CD4-positive, CD25-positive, alpha-beta regulatory T cell (primary cell): ENCODE data around the gene TSPEAR. TPM values are rescaled to one million over a fixed set of nuclear protein-coding genes. Genes with fewer than 3 reads are reported as not detected.

Experiments
- ATAC-seq, 2 donors: fragments of 150-1000 bp; cut with Tn5 transposase; one replicate each; pipeline ENCODE4 v1.10.0; 2021; ENCODE audit warnings: low read depth in 2 of 2, moderate number of reproducible peaks in 2 of 2, moderate library complexity in 1 of 2
- DNase-seq, 3 donors: peaks; one replicate each; pipeline versions ENCODE4 v3.0.0 to v3.0.0-alpha.2; 2012 to 2022; ENCODE audit warnings: mixed read lengths in 1 of 3
- H3K27ac ChIP-seq: one replicate; pipeline ENCODE4 v1.7.0; 2013; ENCODE audit warnings: mild to moderate bottlenecking, low read length; ENCODE audit not compliant: insufficient read depth, poor library complexity, severe bottlenecking
- H3K27me3 ChIP-seq: one replicate; pipeline ENCODE4 v1.7.0; 2013; ENCODE audit warnings: low read length; ENCODE audit not compliant: control insufficient read depth, insufficient read depth
- H3K36me3 ChIP-seq: one replicate; pipeline ENCODE4 v1.7.0; 2013; ENCODE audit warnings: mild to moderate bottlenecking, low read length, moderate library complexity; ENCODE audit not compliant: control insufficient read depth, insufficient read depth
- H3K4me1 ChIP-seq: 2 replicates; pipeline ENCODE4 v1.7.0; 2013; ENCODE audit warnings: mild to moderate bottlenecking, low read length; ENCODE audit not compliant: insufficient read depth, control insufficient read depth, poor library complexity, severe bottlenecking
- H3K4me3 ChIP-seq: one replicate; pipeline ENCODE4 v1.7.0; 2013; ENCODE audit warnings: low read depth, mild to moderate bottlenecking, low read length, moderate library complexity
- H3K9me3 ChIP-seq, 2 experiments: 1 replicate in 1 of 2; 2 replicates in 1 of 2; pipeline ENCODE4 v1.7.0; 2013; ENCODE audit warnings: low read length in 2 of 2, mild to moderate bottlenecking in 1 of 2, moderate library complexity in 1 of 2; ENCODE audit not compliant: control insufficient read depth in 2 of 2
- H3K27ac Mint-ChIP-seq, 3 donors: one replicate each; pipeline ENCODE4 v1.8.0; 2020 to 2022; ENCODE audit warnings: mild to moderate bottlenecking in 3 of 3, mixed read lengths in 3 of 3, moderate library complexity in 2 of 3
- H3K27me3 Mint-ChIP-seq: one replicate; pipeline ENCODE4 v1.8.0; 2022; ENCODE audit warnings: mild to moderate bottlenecking, mixed read lengths
- H3K36me3 Mint-ChIP-seq: one replicate; pipeline ENCODE4 v1.8.0; 2020; ENCODE audit warnings: mixed read lengths
- H3K4me1 Mint-ChIP-seq, 4 donors: one replicate each; pipeline ENCODE4 v1.8.0; 2020 to 2022; ENCODE audit warnings: mixed read lengths in 4 of 4, mild to moderate bottlenecking in 1 of 4
- H3K4me3 Mint-ChIP-seq, 4 donors: one replicate each; pipeline ENCODE4 v1.8.0; 2020 to 2022; ENCODE audit warnings: mild to moderate bottlenecking in 4 of 4, mixed read lengths in 4 of 4, moderate library complexity in 3 of 4
- H3K9me3 Mint-ChIP-seq, 7 donors: one replicate each; pipeline ENCODE4 v1.8.0; 2020 to 2022; ENCODE audit warnings: mixed read lengths in 7 of 7, mild to moderate bottlenecking in 3 of 7, moderate library complexity in 2 of 7
- polyA plus RNA-seq, 4 donors: library from polyadenylated mRNA; unstranded; fragments of 300-500 nt; fragmentation: Illumina TruSeq; gene quantifications; one replicate each; pipeline ENCODE4 v1.2.3, GENCODE V29; 2021
- total RNA-seq: library from RNA; stranded (reverse); gene quantifications from one replicate; pipeline ENCODE4 v1.2.3, GENCODE V29; 2022

TSPEAR gene
- total and polyA plus RNA-seq, 5 donors from 2014 or later = 0.05 TPM; not detected in 4

GRCh38 chr21:44619886-44620285, 91.5 kb downstream of the TSPEAR start:
- H3K27ac Mint-ChIP-seq = peak overlapping the region in 2 of 3 donors; percentile 44 to 81
- H3K4me1 Mint-ChIP-seq = peaks cover 20 to 50% (median 22%) of the 10 kb centered on the region in 4 donors
- peak overlapping the region in 2 of 4 donors; percentile 29 to 31 for H3K4me3 Mint-ChIP-seq
- H3K27me3 Mint-ChIP-seq = peaks cover 3% of the 10 kb centered on the region
- Histone ChIP-seq H3K4me3 (no peak overlapping the region), H3K36me3 (no peaks in the 10 kb centered on the region), H3K4me1 (peaks cover 24% of the 10 kb centered on the region), H3K27ac (no peak overlapping the region), H3K27me3 (no peaks in the 10 kb centered on the region), H3K9me3 (peaks cover 25 to 28% of the 10 kb centered on the region in 2 experiments)
- ATAC-seq = no peak
- H3K9me3 Mint-ChIP-seq = peaks cover 5 to 45% (median 30%) of the 10 kb centered on the region in 7 donors
- peaks cover 20% of the 10 kb centered on the region for H3K36me3 Mint-ChIP-seq
- DNase-seq = no peak

DNA sequence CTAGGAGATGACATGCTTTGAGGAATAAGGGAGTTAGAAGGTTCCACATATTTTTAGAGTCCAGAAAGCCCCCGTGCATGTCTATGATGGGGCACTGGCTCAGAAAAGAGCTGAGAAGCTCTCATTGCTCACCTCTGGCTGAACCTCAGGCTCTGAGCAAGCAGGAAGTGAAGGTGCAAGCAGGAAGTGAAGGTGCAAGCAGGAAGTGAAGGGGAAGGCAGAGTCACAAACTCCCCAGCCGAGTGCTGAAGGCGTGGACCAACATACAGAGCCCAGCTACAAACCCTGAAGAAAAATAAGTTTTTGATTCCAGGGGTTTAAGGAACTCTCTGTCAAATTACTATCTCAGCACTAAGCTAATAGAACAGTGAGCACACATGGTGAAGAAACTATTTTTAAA, 92.5 kb downstream of the TSPEAR start:
- Mint-ChIP-seq H3K27ac (peak overlapping the region; percentile 81 to 97 (median 93)), H3K4me1 (peaks cover 19 to 54% (median 21%) of the 10 kb centered on the region in 4 donors), H3K9me3 (peaks cover 5 to 37% (median 22%) of the 10 kb centered on the region in 7 donors), H3K36me3 (peaks cover 20% of the 10 kb centered on the region), H3K4me3 (peak overlapping the region; percentile 51 to 81 (median 68)), H3K27me3 (no peaks in the 10 kb centered on the region)
- Histone ChIP-seq H3K36me3 (no peaks in the 10 kb centered on the region), H3K9me3 (peaks cover 16 to 19% of the 10 kb centered on the region in 2 experiments), H3K4me3 (peak overlapping the region; percentile 58), H3K27me3 (no peaks in the 10 kb centered on the region), H3K4me1 (peaks cover 24% of the 10 kb centered on the region), H3K27ac (peak overlapping the region; percentile 70)
- DNase-seq (peak; percentile 32 to 85 (median 76)), ATAC-seq (peak; percentile 98 to 100)

GRCh38 chr21:44618504-44618903, 92.9 kb downstream of the TSPEAR start:
- peak overlapping the region; percentile 58 for H3K4me3 ChIP-seq
- H3K4me1 Mint-ChIP-seq = peaks cover 17 to 54% (median 21%) of the 10 kb centered on the region in 4 donors

DNA sequence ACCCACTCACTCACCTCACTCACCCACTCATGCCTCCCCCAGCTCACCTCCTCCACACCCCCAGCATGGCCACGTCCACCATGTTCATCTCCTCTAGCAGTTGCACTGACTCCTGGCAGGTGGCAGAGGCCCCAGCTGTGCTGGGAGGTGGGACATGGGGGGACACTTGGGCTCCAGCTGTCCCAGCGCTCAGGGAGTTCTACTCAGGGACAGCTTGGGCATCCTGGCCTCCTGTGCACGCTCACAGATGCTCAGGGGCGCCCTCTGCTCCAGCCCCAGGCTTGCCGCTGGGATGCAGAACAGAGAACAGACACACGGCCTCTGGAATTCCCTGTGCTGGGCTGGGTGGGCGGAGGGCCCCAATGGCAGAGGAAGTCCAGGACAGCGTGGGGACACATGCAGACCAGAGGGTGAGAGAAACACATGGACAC, 94.3 kb downstream of the TSPEAR start:
- no peak overlapping the region for H3K27ac ChIP-seq
- peaks cover 24% of the 10 kb centered on the region for H3K4me1 ChIP-seq
- no peak overlapping the region for H3K4me3 Mint-ChIP-seq
- DNase-seq (no peak), ATAC-seq (no peak)
- H3K4me1 Mint-ChIP-seq = peaks cover 17 to 56% (median 21%) of the 10 kb centered on the region in 4 donors
- no peaks in the 10 kb centered on the region for H3K27me3 ChIP-seq
- H3K4me3 ChIP-seq = no peak overlapping the region
- H3K36me3 Mint-ChIP-seq = peaks cover 4% of the 10 kb centered on the region
- peaks cover 5 to 22% (median 16%) of the 10 kb centered on the region in 7 donors for H3K9me3 Mint-ChIP-seq
- H3K36me3 ChIP-seq = no peaks in the 10 kb centered on the region
- H3K27me3 Mint-ChIP-seq = no peaks in the 10 kb centered on the region
- H3K27ac Mint-ChIP-seq = peak overlapping the region; percentile 20 to 93 (median 68)
- H3K9me3 ChIP-seq = peaks cover 6 to 8% of the 10 kb centered on the region in 2 experiments

More at GRCh38 chr21:44618504-44618903, 92.9 kb downstream of the TSPEAR start:
- peaks cover 17% of the 10 kb centered on the region for H3K36me3 Mint-ChIP-seq
- H3K9me3 ChIP-seq = peaks cover 12 to 15% of the 10 kb centered on the region in 2 experiments
- H3K27ac Mint-ChIP-seq = peak overlapping the region; percentile 81 to 97 (median 93)
- peak; percentile 15 for ATAC-seq
- DNase-seq = no peak
- no peaks in the 10 kb centered on the region for H3K27me3 Mint-ChIP-seq
- no peaks in the 10 kb centered on the region for H3K27me3 ChIP-seq
- peaks cover 5 to 33% (median 18%) of the 10 kb centered on the region in 7 donors for H3K9me3 Mint-ChIP-seq
- peak overlapping the region; percentile 70 for H3K27ac ChIP-seq
- no peaks in the 10 kb centered on the region for H3K36me3 ChIP-seq
- H3K4me3 Mint-ChIP-seq = peak overlapping the region; percentile 51 to 81 (median 68)
- peaks cover 24% of the 10 kb centered on the region for H3K4me1 ChIP-seq

DNA sequence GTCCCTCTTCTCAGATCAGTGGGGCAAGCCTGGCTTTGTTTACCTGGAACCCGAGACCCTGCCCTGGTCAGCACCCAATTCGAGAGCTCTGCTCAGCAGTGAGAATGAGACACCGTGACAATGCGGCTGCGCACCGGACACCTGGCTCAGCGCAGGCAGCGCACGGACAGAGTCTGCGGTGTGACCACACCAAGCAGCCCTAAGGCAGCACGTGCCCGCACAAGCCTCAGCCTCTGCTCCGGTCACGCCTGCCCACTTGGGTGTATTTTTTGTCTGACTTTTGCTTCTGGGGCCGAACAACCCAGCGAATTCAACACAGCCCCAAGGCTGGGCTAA, 94.8 kb downstream of the TSPEAR start:
- H3K27me3 ChIP-seq = no peaks in the 10 kb centered on the region
- no peaks in the 10 kb centered on the region for H3K36me3 ChIP-seq
- peaks cover 4% of the 10 kb centered on the region for H3K36me3 Mint-ChIP-seq
- no peak for DNase-seq
- peaks cover 3 to 22% (median 16%) of the 10 kb centered on the region in 7 donors for H3K9me3 Mint-ChIP-seq
- peaks cover 24% of the 10 kb centered on the region for H3K4me1 ChIP-seq
- H3K27ac ChIP-seq = no peak overlapping the region
- peak overlapping the region in 2 of 3 donors; percentile 68 to 71 for H3K27ac Mint-ChIP-seq
- peaks cover 17 to 56% (median 21%) of the 10 kb centered on the region in 4 donors for H3K4me1 Mint-ChIP-seq
- H3K27me3 Mint-ChIP-seq = no peaks in the 10 kb centered on the region
- H3K4me3 ChIP-seq = no peak overlapping the region
- ATAC-seq = no peak
- H3K9me3 ChIP-seq = peaks cover 10% of the 10 kb centered on the region in 2 experiments
- H3K4me3 Mint-ChIP-seq = no peak overlapping the region

- Histone ChIP-seq H3K4me1 (peaks cover 24% of the 10 kb centered on the region), H3K36me3 (no peaks in the 10 kb centered on the region), H3K9me3 (peaks cover 11 to 15% of the 10 kb centered on the region in 2 experiments), H3K27ac (no peak overlapping the region), H3K4me3 (no peak overlapping the region), H3K27me3 (no peaks in the 10 kb centered on the region)
- H3K4me3 Mint-ChIP-seq = no peak overlapping the region
- H3K4me1 Mint-ChIP-seq = peaks cover 17 to 56% (median 21%) of the 10 kb centered on the region in 4 donors
- no peaks in the 10 kb centered on the region for H3K27me3 Mint-ChIP-seq
- H3K27ac Mint-ChIP-seq = peak overlapping the region in 2 of 3 donors; percentile 68 to 71
- H3K9me3 Mint-ChIP-seq = peaks cover 5 to 26% (median 16%) of the 10 kb centered on the region in 7 donors
- ATAC-seq = no peak
- H3K36me3 Mint-ChIP-seq = peaks cover 4% of the 10 kb centered on the region
- DNase-seq = no peak
Observed at GRCh38 chr21:44615911-44616590, 95.3 kb downstream of the TSPEAR start.

- Histone ChIP-seq H3K4me3 (no peak overlapping the region), H3K36me3 (no peaks in the 10 kb centered on the region), H3K27me3 (no peaks in the 10 kb centered on the region), H3K27ac (no peak overlapping the region), H3K9me3 (peaks cover 9 to 20% of the 10 kb centered on the region in 2 experiments), H3K4me1 (peaks cover 24% of the 10 kb centered on the region)
- DNase-seq (no peak), ATAC-seq (no peak)
- Mint-ChIP-seq H3K9me3 (peaks cover 3 to 26% (median 14%) of the 10 kb centered on the region in 7 donors), H3K27ac (no peak overlapping the region), H3K4me1 (peaks cover 17 to 53% (median 21%) of the 10 kb centered on the region in 4 donors), H3K4me3 (no peak overlapping the region), H3K36me3 (peaks cover 4% of the 10 kb centered on the region), H3K27me3 (no peaks in the 10 kb centered on the region)
Observed at GRCh38 chr21:44615466-44615865, 95.9 kb downstream of the TSPEAR start.
